Measurements from ENCODE around the gene MCTP1.

The MCTP1 gene

DNA sequence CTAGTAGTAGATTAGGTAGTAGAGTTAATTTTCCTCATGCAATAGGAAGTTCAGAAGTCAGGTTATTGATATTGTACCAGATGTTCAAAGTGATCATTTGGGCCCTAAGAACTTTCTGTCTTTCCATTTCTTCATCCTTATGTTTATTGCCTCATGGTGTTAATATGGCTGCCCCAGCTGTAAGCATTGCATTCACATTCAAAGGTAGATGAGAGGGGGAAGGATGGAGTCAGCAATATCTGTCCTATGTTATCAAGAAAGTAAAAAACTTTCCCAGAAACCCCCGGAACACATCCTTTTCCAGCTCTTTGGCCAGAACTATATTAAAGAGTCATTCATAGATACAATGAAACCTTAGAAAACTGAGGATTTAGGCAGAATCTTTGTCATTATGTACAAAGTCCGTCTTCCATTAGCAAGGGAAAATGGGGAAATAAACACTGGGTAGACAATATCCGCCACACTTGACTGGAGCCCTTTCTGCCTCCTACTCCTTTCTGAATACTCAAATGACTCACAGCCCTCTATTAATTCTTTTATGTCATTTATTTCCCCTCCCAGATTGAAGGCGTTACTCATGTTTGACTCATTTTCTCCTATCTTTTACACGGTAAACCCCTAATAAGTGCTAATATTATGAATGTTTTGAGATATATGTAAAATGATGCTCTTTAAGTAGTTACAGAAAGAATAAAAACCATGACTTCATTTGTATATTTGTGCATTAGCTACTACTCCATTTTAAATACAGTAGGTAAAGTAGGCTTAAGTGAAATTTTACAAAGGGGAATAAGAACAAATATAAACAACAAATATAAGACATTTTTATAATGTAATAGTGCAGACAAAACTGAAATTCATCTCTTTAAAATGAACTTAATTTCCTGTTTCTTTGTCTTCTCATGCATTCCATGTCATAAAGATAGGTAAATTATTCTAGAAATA is 538.8 kb downstream of the MCTP1 start:
- in situ Hi-C loops (cut with HindIII; ENCODE audit: low pct_unique_long_range_greater_than_20kb, low sequenced_read_pairs), result no loop called here
- TF ChIP-seq JUND (IDR thresholded peaks at IDR 0.05; ENCODE audit: low read depth), result no peak
- no peak for DNase-seq (ENCODE audit: low read depth in 1 of 2, low spot score in 1 of 2)

DNA sequence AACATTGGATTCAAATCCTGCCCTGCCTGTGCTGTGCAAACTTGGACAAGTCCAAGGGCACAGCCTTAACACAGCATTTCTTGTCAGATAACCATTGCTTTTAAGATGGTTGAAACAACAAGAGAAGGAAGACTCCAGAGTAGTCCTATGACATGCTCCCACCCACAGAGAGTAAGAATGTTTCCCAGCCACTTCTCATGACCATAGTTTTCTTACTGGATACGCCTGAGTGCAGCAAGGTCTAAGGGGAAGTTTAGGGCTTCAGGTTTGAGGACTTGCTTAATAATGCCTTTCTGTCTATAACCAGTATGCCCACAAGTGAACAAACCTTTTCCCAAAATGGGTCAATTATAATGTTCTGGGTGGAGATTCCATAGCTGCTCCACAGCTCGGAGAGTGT is 540.0 kb downstream of the MCTP1 start:
- no peak for TF ChIP-seq JUND (IDR thresholded peaks at IDR 0.05; ENCODE audit: low read depth)
- in situ Hi-C loops (cut with HindIII; ENCODE audit: low pct_unique_long_range_greater_than_20kb, low sequenced_read_pairs), result no loop called here
- no peak for DNase-seq (ENCODE audit: low read depth in 1 of 2, low spot score in 1 of 2)

DNA sequence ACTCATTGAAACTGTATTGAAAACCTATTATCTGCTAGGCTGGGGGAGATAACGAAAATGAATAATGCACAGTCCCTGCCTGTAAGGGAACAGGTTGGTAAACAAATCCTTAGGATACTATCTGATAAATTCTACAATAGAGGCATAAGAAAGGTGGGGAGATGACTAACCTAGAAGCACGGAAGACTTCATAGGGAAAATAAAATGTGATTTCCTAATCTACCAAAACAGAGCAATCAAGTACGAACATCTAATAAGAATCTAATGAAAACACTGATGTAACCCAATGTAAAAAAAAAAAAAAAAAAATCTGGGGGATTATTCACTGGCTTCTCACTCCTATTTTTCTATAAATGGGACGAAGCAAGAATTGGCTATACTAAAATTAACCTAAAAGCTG is 542.0 kb downstream of the MCTP1 start:
- no peak for DNase-seq (ENCODE audit: low read depth in 1 of 2, low spot score in 1 of 2)
- TF ChIP-seq JUND (IDR thresholded peaks at IDR 0.05; ENCODE audit: low read depth), result no peak
- in situ Hi-C loops (cut with HindIII; ENCODE audit: low pct_unique_long_range_greater_than_20kb, low sequenced_read_pairs), result no loop called here

DNA sequence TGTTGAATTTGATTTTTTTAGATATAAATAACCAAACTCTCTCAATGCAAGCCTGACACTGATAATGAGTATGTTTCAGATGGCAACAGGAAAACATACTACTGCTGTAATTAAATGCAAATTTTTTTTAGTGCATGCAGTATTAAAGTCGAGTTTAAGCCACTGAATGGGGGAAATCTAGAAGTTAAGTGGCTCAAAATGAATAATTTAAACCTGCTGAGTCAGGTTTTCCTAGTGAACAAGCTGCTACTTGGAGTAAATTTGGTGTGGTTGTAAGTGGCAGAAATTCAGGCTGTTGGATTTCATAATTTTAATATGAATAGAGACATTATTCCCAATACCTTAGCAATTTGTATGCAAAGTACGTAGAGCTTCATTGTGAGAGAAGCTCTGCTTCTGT is 544.6 kb downstream of the MCTP1 start:
- in situ Hi-C loops (cut with HindIII; ENCODE audit: low pct_unique_long_range_greater_than_20kb, low sequenced_read_pairs), result no loop called here
- no peak for TF ChIP-seq JUND (IDR thresholded peaks at IDR 0.05; ENCODE audit: low read depth)
- DNase-seq (ENCODE audit: low read depth in 1 of 2, low spot score in 1 of 2), result no peak

DNA sequence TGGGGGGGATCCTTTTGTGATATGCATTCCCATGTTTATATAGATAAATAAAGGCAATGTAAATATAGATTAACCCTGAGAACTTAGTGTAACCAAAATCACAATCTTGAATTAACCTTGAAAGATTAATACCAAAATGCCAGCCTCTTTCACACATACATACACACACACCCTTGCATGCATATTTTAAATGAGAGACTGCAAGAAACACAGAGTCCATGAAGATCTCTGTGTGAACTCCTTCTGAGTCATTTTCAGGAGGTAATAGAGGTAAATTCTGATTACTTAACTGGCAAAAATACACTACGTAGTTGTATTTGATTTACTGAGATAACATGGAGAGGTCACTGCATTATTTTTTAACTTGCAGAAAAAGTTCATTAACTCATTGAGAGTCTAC is 548.4 kb downstream of the MCTP1 start:
- TF ChIP-seq JUND (IDR thresholded peaks at IDR 0.05; ENCODE audit: low read depth), result no peak
- DNase-seq (ENCODE audit: low read depth in 1 of 2, low spot score in 1 of 2), result no peak
- in situ Hi-C loops (cut with HindIII; ENCODE audit: low pct_unique_long_range_greater_than_20kb, low sequenced_read_pairs), result no loop called here

DNA sequence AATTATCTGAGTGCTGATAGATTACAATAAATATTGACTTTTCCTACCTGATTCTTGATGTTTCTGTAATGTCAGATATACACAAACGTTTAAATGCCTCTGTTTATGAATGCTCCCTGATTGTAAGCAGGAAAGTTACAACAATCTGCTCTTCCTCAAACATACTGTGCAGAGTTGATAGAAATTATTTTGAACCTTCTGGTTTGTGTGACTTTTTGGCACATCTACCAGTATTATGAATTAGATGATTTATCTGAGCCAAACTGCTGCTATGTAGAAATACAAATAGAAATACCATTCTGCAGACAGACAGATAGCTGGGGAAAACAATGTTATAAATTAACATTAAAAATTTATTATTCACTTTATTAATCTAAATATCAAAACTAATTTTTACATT is 553.4 kb downstream of the MCTP1 start:
- no peak for TF ChIP-seq JUND (IDR thresholded peaks at IDR 0.05; ENCODE audit: low read depth)
- no peak for DNase-seq (ENCODE audit: low read depth in 1 of 2, low spot score in 1 of 2)
- in situ Hi-C loops (cut with HindIII; ENCODE audit: low pct_unique_long_range_greater_than_20kb, low sequenced_read_pairs), result no loop called here

DNA sequence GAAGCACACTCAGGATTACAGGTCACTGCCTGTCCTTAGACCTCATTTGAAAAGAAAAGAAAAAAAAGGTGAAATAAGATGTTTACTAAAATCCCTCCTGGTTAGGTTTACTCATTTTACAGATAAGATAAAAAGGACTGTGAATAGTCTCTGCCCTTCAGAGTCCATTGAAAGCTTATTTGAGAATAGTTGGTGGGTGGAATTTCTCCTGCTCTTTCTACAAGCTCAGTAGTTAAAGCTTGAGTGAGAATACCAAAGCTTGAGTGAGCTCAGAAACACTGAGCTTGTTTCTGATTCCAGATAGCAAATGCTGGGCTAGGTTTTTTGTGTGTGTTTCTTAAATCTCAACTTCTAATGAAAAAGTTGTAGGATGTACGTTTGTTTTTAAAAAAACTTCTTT is 559.8 kb downstream of the MCTP1 start:
- DNase-seq (ENCODE audit: low read depth in 1 of 2, low spot score in 1 of 2), result no peak
- in situ Hi-C loops (cut with HindIII; ENCODE audit: low pct_unique_long_range_greater_than_20kb, low sequenced_read_pairs), result no loop called here
- no peak for TF ChIP-seq JUND (IDR thresholded peaks at IDR 0.05; ENCODE audit: low read depth)

DNA sequence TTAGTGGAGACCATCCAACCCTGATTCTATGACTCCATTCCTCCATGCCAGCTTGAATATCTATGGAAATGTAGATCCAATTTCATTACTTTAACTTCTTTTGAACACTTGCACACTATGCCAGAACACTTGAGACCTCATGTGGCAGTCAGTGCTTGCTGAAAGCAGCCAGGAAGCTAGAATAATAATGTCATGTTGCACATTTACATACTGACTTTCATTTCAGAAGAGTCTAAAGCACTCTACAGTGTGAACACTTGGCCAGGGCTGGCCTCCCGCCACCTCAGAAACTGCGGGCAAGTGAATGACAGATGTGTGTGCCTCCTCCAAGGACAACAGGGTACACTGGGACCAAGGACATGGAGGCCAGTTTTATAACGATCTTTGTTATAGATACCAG is 569.1 kb downstream of the MCTP1 start:
- no peak for DNase-seq (ENCODE audit: low read depth in 1 of 2, low spot score in 1 of 2)
- in situ Hi-C loops (cut with HindIII; ENCODE audit: low pct_unique_long_range_greater_than_20kb, low sequenced_read_pairs), result no loop called here
- no peak for TF ChIP-seq JUND (IDR thresholded peaks at IDR 0.05; ENCODE audit: low read depth)

DNA sequence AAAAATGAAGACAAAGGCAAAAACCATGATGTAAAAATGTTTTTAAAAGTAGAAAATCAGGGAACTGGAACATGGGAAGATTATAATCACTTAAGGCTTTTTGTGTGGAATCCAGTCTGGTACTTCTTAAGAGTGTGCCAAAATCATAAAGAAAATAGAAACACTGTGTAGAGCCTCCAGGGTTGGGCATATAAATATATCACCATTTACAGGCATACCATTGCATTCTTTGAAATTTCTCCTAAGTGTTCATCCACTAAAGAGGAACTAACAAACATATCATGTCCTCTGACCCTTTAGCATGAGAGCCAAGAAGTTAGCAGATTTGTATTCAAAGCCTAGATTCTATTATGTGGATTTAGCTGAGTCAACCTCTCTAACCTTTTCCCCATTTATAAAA is 573.1 kb downstream of the MCTP1 start:
- in situ Hi-C loops (cut with HindIII; ENCODE audit: low pct_unique_long_range_greater_than_20kb, low sequenced_read_pairs), result no loop called here
- TF ChIP-seq JUND (IDR thresholded peaks at IDR 0.05; ENCODE audit: low read depth), result no peak
- no peak for DNase-seq (ENCODE audit: low read depth in 1 of 2, low spot score in 1 of 2)

DNA sequence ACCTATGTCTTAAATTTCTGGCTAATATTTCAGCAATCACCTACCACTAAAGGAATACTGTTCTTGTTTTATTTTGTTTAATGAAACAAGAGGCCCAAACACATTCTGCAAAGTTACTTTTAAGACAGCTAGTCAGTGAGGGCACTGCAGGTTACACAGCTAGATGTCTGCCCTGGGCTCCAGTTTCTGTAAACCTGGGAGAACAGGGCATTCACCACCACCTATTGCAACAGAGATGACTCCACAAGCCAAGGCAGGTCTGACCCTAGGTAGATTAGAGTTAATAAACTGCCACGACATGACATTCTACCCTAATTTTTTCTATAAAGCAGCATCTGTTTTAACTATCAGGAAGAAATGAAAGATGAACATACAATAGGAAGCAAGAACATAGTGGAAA is 575.6 kb downstream of the MCTP1 start:
- in situ Hi-C loops (cut with HindIII; ENCODE audit: low pct_unique_long_range_greater_than_20kb, low sequenced_read_pairs), result no loop called here
- no peak for TF ChIP-seq JUND (IDR thresholded peaks at IDR 0.05; ENCODE audit: low read depth)
- DNase-seq (ENCODE audit: low read depth in 1 of 2, low spot score in 1 of 2), result no peak

DNA sequence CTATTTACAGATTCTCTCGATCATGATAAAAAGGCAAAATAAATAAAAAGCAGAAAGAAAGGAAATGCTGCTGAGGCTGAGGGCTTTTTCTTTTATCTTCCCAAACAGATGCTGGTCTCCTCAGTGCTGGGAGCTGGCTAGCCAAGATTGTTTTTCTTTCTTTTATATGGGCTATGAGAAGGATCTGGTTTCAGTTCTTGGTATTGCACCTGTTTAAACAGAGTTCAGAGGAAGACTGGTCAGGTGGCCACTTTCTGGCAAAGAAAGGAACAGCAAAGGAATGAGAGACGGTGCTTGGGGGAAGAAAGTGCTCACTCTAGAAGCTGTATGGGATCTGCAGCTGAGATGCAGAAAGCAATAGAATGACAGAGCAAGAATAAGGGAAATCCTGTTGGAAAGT is 577.5 kb downstream of the MCTP1 start:
- peak in 1 of 2 experiments; percentile 89 for DNase-seq (ENCODE audit: low read depth in 1 of 2, low spot score in 1 of 2)
- in situ Hi-C loops (cut with HindIII; ENCODE audit: low pct_unique_long_range_greater_than_20kb, low sequenced_read_pairs), result no loop called here
- TF ChIP-seq JUND (IDR thresholded peaks at IDR 0.05; ENCODE audit: low read depth), result no peak

DNA sequence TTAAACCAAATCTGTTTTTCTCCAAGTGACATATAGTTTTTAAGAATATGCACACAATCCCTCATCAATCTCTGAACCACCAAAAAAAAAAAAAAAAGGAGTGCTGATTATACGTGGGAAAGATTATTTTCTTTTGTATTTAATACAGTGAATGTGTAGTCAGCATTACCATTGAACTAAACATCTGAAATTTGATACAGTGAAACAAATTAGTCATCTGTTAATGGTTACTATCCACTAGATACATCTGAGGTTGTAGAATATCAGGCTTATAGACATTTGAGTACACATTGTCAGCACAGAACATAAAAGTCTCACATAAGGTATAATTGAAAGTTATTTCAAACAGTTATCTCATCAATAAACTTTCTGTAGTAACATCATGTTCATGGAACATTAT is 579.5 kb downstream of the MCTP1 start:
- no peak for DNase-seq (ENCODE audit: low read depth in 1 of 2, low spot score in 1 of 2)
- in situ Hi-C loops (cut with HindIII; ENCODE audit: low pct_unique_long_range_greater_than_20kb, low sequenced_read_pairs), result no loop called here
- TF ChIP-seq JUND (IDR thresholded peaks at IDR 0.05; ENCODE audit: low read depth), result no peak

DNA sequence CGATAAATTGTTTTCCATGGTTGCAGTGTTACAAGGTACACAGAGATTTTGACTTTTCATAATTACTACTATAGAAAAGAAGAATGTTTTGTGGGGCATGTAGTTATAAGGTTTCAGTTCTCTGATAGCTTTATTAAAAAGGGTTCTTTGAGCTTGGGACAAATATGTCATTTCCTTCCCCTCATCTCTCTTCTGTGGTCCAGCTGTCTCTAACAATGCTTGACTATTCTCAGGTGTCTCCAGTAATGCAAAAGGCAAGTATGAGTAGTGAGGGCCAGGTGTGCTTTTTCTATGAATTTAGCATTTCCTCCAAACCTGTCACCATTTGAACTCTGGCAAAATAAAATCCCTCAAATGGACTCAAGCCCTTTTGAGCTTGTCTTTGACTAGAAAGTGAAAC is 582.2 kb downstream of the MCTP1 start:
- in situ Hi-C loops (cut with HindIII; ENCODE audit: low pct_unique_long_range_greater_than_20kb, low sequenced_read_pairs), result no loop called here
- no peak for DNase-seq (ENCODE audit: low read depth in 1 of 2, low spot score in 1 of 2)
- no peak for TF ChIP-seq JUND (IDR thresholded peaks at IDR 0.05; ENCODE audit: low read depth)

DNA sequence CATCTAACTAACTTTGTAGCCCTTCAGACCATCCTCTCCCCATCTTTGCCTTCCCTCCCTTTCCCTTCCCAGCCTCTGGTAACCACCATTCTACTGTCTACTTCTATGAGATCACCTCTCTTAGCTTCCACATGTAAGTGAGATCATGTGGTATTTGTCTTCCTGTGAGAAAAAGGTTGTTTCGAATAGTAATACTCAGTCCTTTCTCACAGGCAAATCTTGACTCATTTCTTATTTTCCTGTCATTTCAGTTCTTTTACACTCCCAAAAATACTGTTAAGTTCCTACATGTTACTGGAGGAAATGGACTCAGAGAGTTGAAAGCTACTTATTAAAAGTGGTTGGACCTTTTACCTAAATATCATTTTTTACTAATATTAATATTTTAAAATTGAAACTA is 584.3 kb downstream of the MCTP1 start:
- in situ Hi-C loops (cut with HindIII; ENCODE audit: low pct_unique_long_range_greater_than_20kb, low sequenced_read_pairs), result no loop called here
- no peak for TF ChIP-seq JUND (IDR thresholded peaks at IDR 0.05; ENCODE audit: low read depth)

More for the DNA sequence above, 584.3 kb downstream of the MCTP1 start:
- DNase-seq (ENCODE audit: low read depth in 1 of 2, low spot score in 1 of 2), result no peak
